ENCODE results near the gene ZCCHC14.

DNA sequence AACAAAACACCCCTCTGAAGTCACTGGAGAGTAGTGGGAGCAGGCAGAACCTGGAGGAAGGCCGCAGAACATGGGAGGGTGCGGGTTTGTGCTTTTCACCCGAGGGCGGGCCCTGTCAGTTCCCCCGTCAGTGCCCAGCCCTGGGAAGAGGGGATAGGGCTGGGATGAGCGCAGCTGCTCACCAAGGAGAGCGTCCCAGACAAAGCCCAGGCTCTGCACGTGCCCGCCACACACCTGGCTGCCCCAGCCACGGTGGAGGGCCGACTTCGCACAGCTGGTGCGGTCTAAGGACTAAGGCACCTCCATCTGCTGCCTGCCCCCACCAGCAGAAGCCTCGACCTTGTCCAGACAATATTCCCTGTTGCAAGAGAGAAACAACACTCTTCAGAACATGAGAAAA is 39.5 kb downstream of the ZCCHC14 start:
- TF ChIP-seq CTCF (IDR thresholded peaks at IDR 0.05) (no peak), POLR2AphosphoS5 (IDR thresholded peaks at IDR 0.05) (no peak), EP300 (IDR thresholded peaks at IDR 0.05) (no peak), POLR2A (IDR thresholded peaks at IDR 0.05; ENCODE audit: low read depth) (no peak)

Measured in esophagus muscularis mucosa (tissue), 4 donors.